T-helper 1 cell (primary cell): ENCODE data around the gene SRRM2.

Source experiments
- DNase-seq, 5 donors: peaks; one replicate each; pipeline ENCODE4 v3.0.0-alpha.2; 2012 to 2020

SRRM2 gene

GRCh38 chr16:2740476-2740875 is 12.0 kb upstream of the SRRM2 start:
- DNase-seq, result no peak

- DNase-seq, result no peak
Observed at GRCh38 chr16:2741168-2741567, 11.3 kb upstream of the SRRM2 start.

GRCh38 chr16:2742323-2743006 is 10.0 kb upstream of the SRRM2 start:
- no peak for DNase-seq

- no peak for DNase-seq
Observed at GRCh38 chr16:2743007-2743810, 9.2 kb upstream of the SRRM2 start.

- DNase-seq, result no peak
Observed at GRCh38 chr16:2744711-2745110, 7.7 kb upstream of the SRRM2 start.

GRCh38 chr16:2745116-2745890 is 7.1 kb upstream of the SRRM2 start:
- no peak for DNase-seq

GRCh38 chr16:2745961-2746360 is 6.5 kb upstream of the SRRM2 start:
- DNase-seq, result no peak

- DNase-seq, result no peak
Observed at GRCh38 chr16:2748757-2749455, 3.5 kb upstream of the SRRM2 start.

GRCh38 chr16:2749476-2749875 is 3.0 kb upstream of the SRRM2 start:
- no peak for DNase-seq

GRCh38 chr16:2749936-2750335 is 2.5 kb upstream of the SRRM2 start:
- DNase-seq, result no peak

- DNase-seq, result no peak
Observed at GRCh38 chr16:2751577-2752034, 832 bp upstream of the SRRM2 start.

GRCh38 chr16:2752850-2753732 is 653 bp downstream of the SRRM2 start:
- peak; percentile 50 to 82 (median 58) for DNase-seq

GRCh38 chr16:2753733-2754020 is 1.2 kb downstream of the SRRM2 start:
- no peak for DNase-seq

- DNase-seq, result no peak
Observed at GRCh38 chr16:2755158-2755557, 2.7 kb downstream of the SRRM2 start.

GRCh38 chr16:2756288-2757015 is 4.0 kb downstream of the SRRM2 start:
- no peak for DNase-seq

- no peak for DNase-seq
Observed at GRCh38 chr16:2757344-2757743, 4.9 kb downstream of the SRRM2 start.

GRCh38 chr16:2761472-2761871 is 9.0 kb downstream of the SRRM2 start:
- DNase-seq, result no peak

GRCh38 chr16:2761886-2762583 is 9.6 kb downstream of the SRRM2 start:
- DNase-seq, result no peak

GRCh38 chr16:2762711-2763110 is 10.3 kb downstream of the SRRM2 start:
- no peak for DNase-seq

- no peak for DNase-seq
Observed at GRCh38 chr16:2763173-2763572, 10.7 kb downstream of the SRRM2 start.

GRCh38 chr16:2764718-2765117 is 12.3 kb downstream of the SRRM2 start:
- DNase-seq, result no peak
